Endothelial cell of umbilical vein (primary cell): ENCODE data around the gene RNGTT. TPM values are rescaled to one million over a fixed set of nuclear protein-coding genes. Genes with fewer than 3 reads are reported as not detected.

Experiments
- BruUV-seq: library from RNA; stranded (reverse); fragments of 400-500 nt; replicated peaks from 2 replicates; lab custom pipeline; 2021; lab: Mats Ljungman, UMichigan
- CTCF ChIA-PET: fragments of 300-600, 350-600 bp; sonication (Branson Sonifier 250); formaldehyde crosslinking; loops from one replicate; lab custom pipeline; 2021; ENCODE audit warnings: antibody characterized with exemption, inconsistent platforms; lab: Charles Lee
- POLR2A ChIA-PET: fragments of 300-600, 350-600 bp; sonication (Branson Sonifier 250); formaldehyde crosslinking; loops from one replicate; lab custom pipeline; 2021; ENCODE audit warnings: antibody characterized with exemption, inconsistent platforms; lab: Charles Lee
- DNase-seq: peaks from one replicate; pipeline ENCODE4 v3.0.0-alpha.2; 2011; ENCODE audit warnings: low read depth, low spot score
- FAIRE-seq: peaks from 2 replicates; lab custom pipeline; 2011; peaks lifted over from hg19 to GRCh38; lab: Jason Lieb, UNC
- H2AFZ ChIP-seq: 2 replicates; pipeline ENCODE4 v1.6.0; 2012; ENCODE audit warnings: low read depth, low read length, control low read depth, inconsistent platforms
- H3K27ac ChIP-seq: 2 replicates; pipeline ENCODE4 v1.5.1; 2011; ENCODE audit warnings: low read depth, mild to moderate bottlenecking, control low read depth, low read length, moderate library complexity; ENCODE audit not compliant: insufficient read depth
- H3K27me3 ChIP-seq, 2 experiments: 2 replicates each; pipeline versions ENCODE4 v1.6.0 to v1.6.1; 2011; ENCODE audit warnings: low read length in 2 of 2, mixed read lengths in 1 of 2; ENCODE audit not compliant: control insufficient read depth in 2 of 2, insufficient read depth in 2 of 2
- H3K36me3 ChIP-seq, 2 experiments: 2 replicates in 1 of 2; 3 replicates in 1 of 2; pipeline ENCODE4 v1.5.1; 2011; ENCODE audit warnings: low read length in 2 of 2, mild to moderate bottlenecking in 1 of 2, moderate library complexity in 1 of 2; ENCODE audit not compliant: control insufficient read depth in 2 of 2, insufficient read depth in 2 of 2; ENCODE audit errors: extremely low read depth in 1 of 2
- H3K4me1 ChIP-seq: 3 replicates; pipeline ENCODE4 v1.5.1; 2011; ENCODE audit warnings: mild to moderate bottlenecking, low read length; ENCODE audit not compliant: control insufficient read depth, insufficient read depth; ENCODE audit errors: extremely low read depth
- H3K4me2 ChIP-seq: 2 replicates; pipeline ENCODE4 v1.6.1; 2011; ENCODE audit warnings: low read length, control low read depth, mixed read lengths; ENCODE audit not compliant: insufficient read depth
- H3K4me3 ChIP-seq, 3 experiments: fragments of 200-600 bp in 1 of 3; sonication (generic), shearing (Covaris generic) in 1 of 3; replicated peaks in 1 of 3; 2 replicates each; pipeline ENCODE4 v1.5.1; 2011 to 2016; ENCODE audit warnings: control low read depth in 3 of 3, low read length in 3 of 3, mild to moderate bottlenecking in 2 of 3, inconsistent platforms in 1 of 3, low read depth in 1 of 3, moderate library complexity in 1 of 3; ENCODE audit not compliant: insufficient read depth in 1 of 3
- H3K79me2 ChIP-seq: 2 replicates; pipeline ENCODE4 v1.6.0; 2012; ENCODE audit warnings: low read length, inconsistent platforms; ENCODE audit not compliant: control insufficient read depth, insufficient read depth
- H3K9ac ChIP-seq: replicated peaks from 2 replicates; pipeline ENCODE3; 2011; ENCODE audit warnings: low read length, control low read depth; ENCODE audit not compliant: insufficient read depth; ENCODE audit errors: extremely low read depth
- H3K9me1 ChIP-seq: replicated peaks from 3 replicates; pipeline ENCODE4 v1.6.0; 2011; ENCODE audit warnings: mild to moderate bottlenecking, low read length; ENCODE audit not compliant: control insufficient read depth, insufficient read depth; ENCODE audit errors: extremely low read depth
- H3K9me3 ChIP-seq: replicated peaks from 2 replicates; pipeline ENCODE4 v1.5.1; 2012; ENCODE audit warnings: low read length, inconsistent platforms; ENCODE audit not compliant: control insufficient read depth, insufficient read depth
- H4K20me1 ChIP-seq: replicated peaks from 2 replicates; pipeline ENCODE3; 2011; ENCODE audit warnings: mild to moderate bottlenecking, low read length; ENCODE audit not compliant: control insufficient read depth, insufficient read depth; ENCODE audit errors: extremely low read depth
- EZH2 ChIP-seq: IDR thresholded peaks from 2 replicates; pipeline ENCODE4 v1.6.1; 2012; ENCODE audit warnings: borderline replicate concordance, low read depth, mild to moderate bottlenecking, moderate library complexity, low read length, inconsistent platforms; ENCODE audit not compliant: severe bottlenecking
- FOS ChIP-seq: IDR thresholded peaks from 2 replicates; pipeline ENCODE4 v1.6.1; 2011; ENCODE audit warnings: mild to moderate bottlenecking, low read length, moderate library complexity, borderline replicate concordance; ENCODE audit not compliant: insufficient read depth
- GATA2 ChIP-seq: IDR thresholded peaks from 2 replicates; pipeline ENCODE4 v1.7.0; 2011; ENCODE audit warnings: low read depth, mild to moderate bottlenecking, moderate library complexity, mixed read lengths, low read length; ENCODE audit not compliant: insufficient read length, insufficient read depth
- JUN ChIP-seq: IDR thresholded peaks from 2 replicates; pipeline ENCODE4 v1.6.1; 2011; ENCODE audit warnings: borderline replicate concordance, low read depth; ENCODE audit not compliant: insufficient read length, insufficient read depth
- MAX ChIP-seq: IDR thresholded peaks from 2 replicates; pipeline ENCODE4 v1.6.1; 2011; ENCODE audit not compliant: insufficient read depth, insufficient read length
- MYC ChIP-seq: IDR thresholded peaks from one replicate; pipeline ENCODE4 v1.6.1; 2011; ENCODE audit warnings: mild to moderate bottlenecking, low read depth, low read length
- POLR2A ChIP-seq: IDR thresholded peaks from 2 replicates; pipeline ENCODE4 v1.6.1; 2012; ENCODE audit warnings: low read depth, mild to moderate bottlenecking, control low read depth, low read length
- POLR2AphosphoS5 ChIP-seq: IDR thresholded peaks from 2 replicates; pipeline ENCODE4 v1.6.1; 2012; ENCODE audit warnings: low read depth, mild to moderate bottlenecking, control low read depth, low read length, moderate library complexity; ENCODE audit not compliant: insufficient read depth
- dilution Hi-C: fragments of 300-500 bp; cut with MboI; formaldehyde crosslinking; loops from one replicate; pipeline ENCODE4 v1.15.0; 2019; ENCODE audit warnings: low sequenced_read_pairs; ENCODE audit not compliant: extremely low pct_ligation_motif_present
- intact Hi-C: fragments of 100-400 bp; cut with micrococcal nuclease; formaldehyde crosslinking; loops from one replicate; pipeline ENCODE4 v1.10.0; 2022
- polyA plus RNA-seq, 4 experiments: library from polyadenylated mRNA; depleted of rRNA in 3 of 4; stranded (reverse) in 3 of 4; unstranded in 1 of 4; fragments of >200 nt; gene quantifications; 2 replicates each; pipeline versions ENCODE4 v1.2.1 to v1.2.3, GENCODE V29; 2011 to 2012; ENCODE audit warnings: missing spikeins in 1 of 4
- total RNA-seq: library from RNA; stranded (reverse); gene quantifications from 2 replicates; pipeline ENCODE4 v1.2.3, GENCODE V29; 2021
- TF ChIP-seq, protein P1 (sequence below), 2 donors: IDR thresholded peaks; 1 replicate in 1 of 2; 2 replicates in 1 of 2; pipeline ENCODE4 v1.5.1; 2011; ENCODE audit warnings: low read length in 2 of 2, mild to moderate bottlenecking in 2 of 2, moderate library complexity in 2 of 2, control low read depth in 1 of 2, inconsistent platforms in 1 of 2, low read depth in 1 of 2; ENCODE audit not compliant: insufficient read depth in 1 of 2; ENCODE audit errors: extremely low read depth in 1 of 2

Gene RNGTT
- total and polyA plus RNA-seq, 2 donors (not counting 3 experiments of a cell fraction or from before 2014, with no cell fraction given): 2.1 to 13.1 TPM

DNA sequence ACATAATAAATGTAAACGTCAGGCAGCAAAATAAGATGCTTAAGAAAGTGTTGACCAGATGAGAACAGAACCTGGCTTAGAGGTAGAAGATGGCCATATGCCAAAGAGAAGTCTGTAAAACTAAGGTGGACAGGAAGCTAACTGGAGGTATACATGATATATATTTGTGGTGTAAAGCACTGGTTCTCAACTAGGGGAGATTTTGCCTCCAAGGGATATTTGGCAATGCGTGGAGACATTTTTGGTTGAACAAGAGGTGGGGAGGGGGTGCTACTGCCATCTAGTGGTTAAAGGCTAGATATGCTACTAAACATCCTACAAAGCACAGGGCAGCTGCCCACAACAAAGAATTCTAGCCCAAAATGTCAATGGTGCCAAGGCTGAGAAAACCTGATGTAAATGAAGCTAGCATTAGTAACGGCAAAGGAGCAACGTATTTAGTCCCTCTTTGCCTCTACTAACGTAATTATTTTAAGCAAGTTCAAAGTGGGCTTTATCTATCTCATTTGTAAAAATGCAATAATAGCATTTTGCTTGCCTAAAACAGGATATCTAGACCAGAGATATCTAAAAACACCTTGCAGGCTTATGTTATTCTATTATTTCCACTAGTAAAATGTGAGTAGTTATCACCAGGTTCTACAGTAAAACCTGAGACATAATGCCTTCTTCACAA is 182.6 kb downstream of the RNGTT start:
- H4K20me1 ChIP-seq: no peaks in the 10 kb centered on the region
- H3K4me2 ChIP-seq: no peak overlapping the region
- H3K9me3 ChIP-seq: no peaks in the 10 kb centered on the region
- no peaks in the 10 kb centered on the region for H3K79me2 ChIP-seq
- no peaks in the 10 kb centered on the region for H3K27me3 ChIP-seq
- ChIA-PET CTCF (interaction anchor here (0.7 to 3.3 kb wide), 25 partner anchors 9 to 1714 kb away, joined by 3 to 23 read pairs (median 4); no protein-coding TSS in a partner anchor), POLR2A (no interaction called here)
- intact Hi-C loops (loop anchor here (1.0 to 10.0 kb wide), 5 partner anchors 90 to 949 kb away; partner anchors contain the start of gene CNR1), dilution Hi-C loops (no loop called here)
- FAIRE-seq: peak; percentile 75
- no peak overlapping the region for H3K27ac ChIP-seq
- no peak overlapping the region for H2AFZ ChIP-seq
- no TSS peak for BruUV-seq
- no peaks in the 10 kb centered on the region for H3K9me1 ChIP-seq
- H3K36me3 ChIP-seq: no peaks in the 10 kb centered on the region
- no peak overlapping the region for H3K4me3 ChIP-seq
- no peak for TF ChIP-seq EZH2
- TF ChIP-seq, protein P1, sequence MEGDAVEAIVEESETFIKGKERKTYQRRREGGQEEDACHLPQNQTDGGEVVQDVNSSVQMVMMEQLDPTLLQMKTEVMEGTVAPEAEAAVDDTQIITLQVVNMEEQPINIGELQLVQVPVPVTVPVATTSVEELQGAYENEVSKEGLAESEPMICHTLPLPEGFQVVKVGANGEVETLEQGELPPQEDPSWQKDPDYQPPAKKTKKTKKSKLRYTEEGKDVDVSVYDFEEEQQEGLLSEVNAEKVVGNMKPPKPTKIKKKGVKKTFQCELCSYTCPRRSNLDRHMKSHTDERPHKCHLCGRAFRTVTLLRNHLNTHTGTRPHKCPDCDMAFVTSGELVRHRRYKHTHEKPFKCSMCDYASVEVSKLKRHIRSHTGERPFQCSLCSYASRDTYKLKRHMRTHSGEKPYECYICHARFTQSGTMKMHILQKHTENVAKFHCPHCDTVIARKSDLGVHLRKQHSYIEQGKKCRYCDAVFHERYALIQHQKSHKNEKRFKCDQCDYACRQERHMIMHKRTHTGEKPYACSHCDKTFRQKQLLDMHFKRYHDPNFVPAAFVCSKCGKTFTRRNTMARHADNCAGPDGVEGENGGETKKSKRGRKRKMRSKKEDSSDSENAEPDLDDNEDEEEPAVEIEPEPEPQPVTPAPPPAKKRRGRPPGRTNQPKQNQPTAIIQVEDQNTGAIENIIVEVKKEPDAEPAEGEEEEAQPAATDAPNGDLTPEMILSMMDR (IDR thresholded peaks at IDR 0.05; ENCODE audit: extremely low read depth in 1 of 2, insufficient read depth in 1 of 2, low read depth in 1 of 2, low read length in 2 of 2): peak; percentile 76 to 88
- H3K4me1 ChIP-seq: no peaks in the 10 kb centered on the region
- peak; percentile 67 for DNase-seq
- no peak overlapping the region for H3K9ac ChIP-seq

GRCh38 chr6:88775866-88776571 is 187.4 kb downstream of the RNGTT start:
- POLR2A ChIA-PET: no interaction called here
- no peaks in the 10 kb centered on the region for H3K27me3 ChIP-seq
- H3K9me3 ChIP-seq: no peaks in the 10 kb centered on the region

More at GRCh38 chr6:88775866-88776571, 187.4 kb downstream of the RNGTT start:
- FAIRE-seq (no peak), DNase-seq (no peak)
- Histone ChIP-seq H3K9me1 (no peaks in the 10 kb centered on the region), H3K27ac (no peak overlapping the region), H3K79me2 (no peaks in the 10 kb centered on the region), H3K36me3 (no peaks in the 10 kb centered on the region), H3K9ac (no peak overlapping the region), H2AFZ (no peak overlapping the region), H3K4me2 (no peak overlapping the region), H3K4me1 (no peaks in the 10 kb centered on the region), H3K4me3 (no peak overlapping the region), H4K20me1 (no peaks in the 10 kb centered on the region)
- intact Hi-C loops (no loop called here), dilution Hi-C loops (no loop called here)
- TF ChIP-seq EZH2 (no peak), POLR2A (no peak), JUN (no peak), FOS (no peak), GATA2 (no peak), MYC (no peak), MAX (no peak), POLR2AphosphoS5 (no peak)
- TF ChIP-seq, protein P1 (IDR thresholded peaks at IDR 0.05; ENCODE audit: extremely low read depth in 1 of 2, insufficient read depth in 1 of 2, low read depth in 1 of 2, low read length in 2 of 2): no peak
- CTCF ChIA-PET: interaction anchor here (1.4 to 3.6 kb wide), 2 partner anchors 10 to 846 kb away, joined by 4 to 12 read pairs; no protein-coding TSS in a partner anchor
- BruUV-seq: no TSS peak
